Measurements from ENCODE around the gene NSUN3. TPM values are rescaled to one million over a fixed set of nuclear protein-coding genes. Genes with fewer than 3 reads are reported as not detected.

The NSUN3 gene
- total and polyA plus RNA-seq, 2 of the 8 experiments (the other 6 are each of a cell fraction or from before 2014, with no cell fraction given) = 2.1 to 5.1 TPM

GRCh38 chr3:94159062-94159828 lies 96.4 kb downstream of the NSUN3 start:
- FAIRE-seq (no peak), DNase-seq (ENCODE audit: low read depth in 1 of 2, low spot score in 2 of 2) (no peak)
- Histone ChIP-seq H2BK5ac (ENCODE audit: low read depth, low read length) (no peak overlapping the region), H3K27me3 (replicated peaks in 1 of 4; ENCODE audit: control insufficient read depth in 3 of 4, extremely low read depth in 1 of 4, insufficient read depth in 3 of 4, low read length in 3 of 4) (no peaks in the 10 kb centered on the region), H3K79me1 (ENCODE audit: low read depth, low read length) (no peaks in the 10 kb centered on the region), H4K20me1 (replicated peaks in 1 of 2; ENCODE audit: control insufficient read depth in 1 of 2, insufficient read depth in 2 of 2, low read length in 2 of 2) (no peaks in the 10 kb centered on the region), H4K8ac (ENCODE audit: extremely low read depth, insufficient read depth, low read length) (no peak overlapping the region), H3K4ac (replicated peaks; ENCODE audit: insufficient read length, low read depth, low read length) (no peak overlapping the region), H2BK20ac (ENCODE audit: low read length) (no peak overlapping the region), H2AK5ac (ENCODE audit: low read depth, low read length) (no peak overlapping the region), H3K18ac (ENCODE audit: extremely low read depth, low read length) (no peak overlapping the region), H3K4me1 (replicated peaks in 1 of 4; ENCODE audit: control insufficient read depth in 3 of 4, insufficient read depth in 4 of 4, low read length in 3 of 4) (no peaks in the 10 kb centered on the region), H4K5ac (ENCODE audit: insufficient read length, low read depth, low read length) (no peak overlapping the region), H3K56ac (replicated peaks; ENCODE audit: insufficient read length, low read depth, low read length) (no peak overlapping the region), H2BK120ac (replicated peaks; ENCODE audit: low read depth, low read length) (no peak overlapping the region), H3K23me2 (ENCODE audit: low read depth, low read length) (no peaks in the 10 kb centered on the region), H3K27ac (ENCODE audit: low read depth, low read length) (no peak overlapping the region), H3K23ac (ENCODE audit: insufficient read length) (no peak overlapping the region), H2AFZ (ENCODE audit: low read length) (no peak overlapping the region; the same call in 1 of the 2 replicates), H3K9ac (replicated peaks in 1 of 4; ENCODE audit: extremely low read depth in 1 of 4, low read depth in 3 of 4, low read length in 3 of 4) (no peak overlapping the region), H3K79me2 (ENCODE audit: control insufficient read depth in 1 of 2, insufficient read depth in 2 of 2, low read length in 2 of 2) (no peaks in the 10 kb centered on the region), H4K91ac (replicated peaks; ENCODE audit: insufficient read length, low read length) (no peak overlapping the region), H2BK12ac (ENCODE audit: low read depth, low read length) (no peak overlapping the region), H3K36me3 (ENCODE audit: control insufficient read depth in 2 of 4, insufficient read depth in 4 of 4, low read length in 3 of 4) (no peaks in the 10 kb centered on the region), H3K4me2 (ENCODE audit: insufficient read depth in 1 of 2, low read depth in 2 of 2, low read length in 2 of 2) (no peak overlapping the region), H2BK15ac (ENCODE audit: low read length) (no peak overlapping the region), H3K9me3 (ENCODE audit: insufficient read depth in 2 of 2, low read depth in 1 of 2, low read length in 1 of 2) (no peaks in the 10 kb centered on the region), H3K14ac (ENCODE audit: insufficient read length) (no peak overlapping the region), H3K4me3 (ENCODE audit: extremely low read depth in 1 of 4, insufficient read depth in 2 of 4, low read depth in 3 of 4, low read length in 4 of 4) (no peak overlapping the region)
- ChIA-PET CTCF (ENCODE audit: partially characterized antibody) (no interaction called here), POLR2A (ENCODE audit: partially characterized antibody) (no interaction called here)
- 88% methylated on average over 9 of the region's 9 CpGs; no CpG with 5 or more reads in 1 of the 2 experiments for WGBS, 2 experiments (ENCODE audit: extremely low coverage in 1 of 2, insufficient coverage in 1 of 2, insufficient read length in 1 of 2, insufficient replicate concordance in 2 of 2, low coverage in 1 of 2, low lambda C conversion rate in 2 of 2, missing lambda C conversion rate in 1 of 2)
- TF ChIP-seq ASH2L (IDR thresholded peaks at IDR 0.05; ENCODE audit: low read length) = no peak
- no peak for TF ChIP-seq SIRT6 (IDR thresholded peaks at IDR 0.05; ENCODE audit: low read length)
- TF ChIP-seq TCF12 (IDR thresholded peaks at IDR 0.05; ENCODE audit: low read depth, low read length) = no peak
- no peak for TF ChIP-seq ZNF274 (IDR thresholded peaks at IDR 0.05; ENCODE audit: borderline replicate concordance, extremely low read depth, low read length)
- TF ChIP-seq E2F6 (IDR thresholded peaks at IDR 0.05) = no peak
- no peak for TF ChIP-seq ATF3 (IDR thresholded peaks at IDR 0.05; ENCODE audit: insufficient read depth, low read depth, low read length)
- no peak for TF ChIP-seq POLR2AphosphoS5 (IDR thresholded peaks at IDR 0.05; ENCODE audit: low read depth, low read length)
- TF ChIP-seq PHF8 (conservative IDR thresholded peaks at IDR 0.05; ENCODE audit: low read depth, low read length) = no peak
- no peak for TF ChIP-seq NRF1 (IDR thresholded peaks at IDR 0.05; ENCODE audit: low read depth, low read length)
- no peak for TF ChIP-seq EP300 (IDR thresholded peaks at IDR 0.05; ENCODE audit: borderline replicate concordance in 1 of 2, low read depth in 2 of 2, low read length in 2 of 2)
- TF ChIP-seq RBBP5 (IDR thresholded peaks at IDR 0.05; ENCODE audit: borderline replicate concordance, low read depth, low read length) = no peak
- TF ChIP-seq JUND (IDR thresholded peaks at IDR 0.05; ENCODE audit: low read length) = no peak
- no peak for TF ChIP-seq BACH1 (IDR thresholded peaks at IDR 0.05; ENCODE audit: low read length)
